PFSK-1 (cell line): Measurements from ENCODE around the gene PRSS50.

Experiments used
- POLR2AphosphoS5 ChIP-seq: IDR thresholded peaks from 2 replicates; pipeline ENCODE4 v1.6.1; 2012; ENCODE audit warnings: low read depth, mild to moderate bottlenecking, control low read depth, low read length, moderate library complexity
- REST ChIP-seq, 2 experiments: IDR thresholded peaks; 2 replicates each; pipeline versions ENCODE4 v1.6.1 to v1.8.0; 2011 to 2012; ENCODE audit warnings: low read depth in 2 of 2, low read length in 2 of 2, control low read depth in 1 of 2, inconsistent platforms in 1 of 2, mild to moderate bottlenecking in 1 of 2, moderate library complexity in 1 of 2; ENCODE audit not compliant: insufficient read depth in 1 of 2
- TAF1 ChIP-seq: IDR thresholded peaks from 2 replicates; pipeline ENCODE4 v1.6.1; 2012; ENCODE audit warnings: low read length, control low read depth, borderline replicate concordance; ENCODE audit not compliant: insufficient read depth

DNA sequence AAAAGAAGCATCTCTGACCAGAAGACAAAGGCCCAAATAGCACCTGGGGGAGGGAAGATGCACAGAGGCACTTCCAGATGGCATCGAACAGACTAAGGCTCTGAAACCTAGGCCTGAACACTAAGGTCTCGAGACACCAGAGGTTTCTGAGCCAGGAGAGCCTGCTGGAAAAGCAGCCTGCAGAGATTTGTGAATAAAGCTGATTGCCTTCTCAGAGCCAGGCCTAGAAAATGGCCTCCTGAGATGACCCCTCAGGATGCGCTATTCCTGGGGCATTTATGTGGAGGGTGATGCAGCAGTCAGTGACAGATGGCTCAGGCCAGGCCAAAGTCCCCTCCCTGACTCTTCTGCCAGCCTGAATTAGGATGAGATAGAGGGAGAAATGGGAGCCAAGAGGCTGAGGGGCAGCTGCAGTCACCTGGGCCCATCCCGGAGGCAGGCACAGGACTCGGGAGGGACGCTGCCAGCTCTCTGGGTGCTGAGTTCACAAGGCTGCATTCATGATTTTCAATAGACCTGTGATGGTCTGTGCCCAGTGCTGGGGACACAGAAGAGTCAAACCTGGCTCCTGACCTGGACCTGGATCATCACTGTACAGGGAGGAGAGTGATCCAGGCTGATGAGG, 6.9 kb downstream of the PRSS50 start:
- no peak for TF ChIP-seq TAF1
- TF ChIP-seq POLR2AphosphoS5 = no peak
- no peak for TF ChIP-seq REST (IDR thresholded peaks at IDR 0.05; ENCODE audit: insufficient read depth in 1 of 2, low read depth in 2 of 2, low read length in 2 of 2)
